OCI-LY1 (cell line): ENCODE data around the gene ZNF469.

Experiments used
- EZH2 ChIP-seq: fragments of 200-600 bp; sonication (generic), shearing (Covaris generic); IDR thresholded peaks from 2 replicates; pipeline ENCODE4 v1.8.0; 2017; ENCODE audit warnings: borderline replicate concordance, mixed run types, mild to moderate bottlenecking, antibody characterized with exemption, low read length, moderate library complexity, mixed read lengths
- TF ChIP-seq, protein P1 (sequence below): fragments of 200-600 bp; sonication (generic), shearing (Covaris generic); IDR thresholded peaks from 2 replicates; pipeline ENCODE4 v1.5.1; 2017; ENCODE audit warnings: mild to moderate bottlenecking, antibody characterized with exemption, low read length, moderate library complexity, mixed read lengths

DNA sequence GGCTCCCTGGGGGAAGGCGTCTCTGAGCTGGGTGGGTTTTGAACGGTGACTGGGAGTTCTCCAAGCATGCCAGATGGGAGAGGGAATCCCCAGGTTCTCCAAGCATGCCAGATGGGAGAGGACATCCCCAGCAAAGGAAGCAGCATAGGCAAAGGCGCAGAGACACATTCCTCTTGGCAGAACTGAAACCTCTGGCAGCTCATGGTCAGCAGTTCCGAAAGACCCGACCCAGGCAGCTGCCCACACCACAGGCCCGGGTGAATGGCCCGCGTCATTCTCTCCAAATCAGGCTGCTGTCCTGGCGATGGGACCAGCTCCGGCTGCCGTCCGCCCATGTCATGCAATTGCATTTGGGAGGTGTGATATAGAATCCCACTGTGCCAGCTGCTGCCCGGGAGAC, 8.0 kb downstream of the ZNF469 start:
- TF ChIP-seq, protein P1, sequence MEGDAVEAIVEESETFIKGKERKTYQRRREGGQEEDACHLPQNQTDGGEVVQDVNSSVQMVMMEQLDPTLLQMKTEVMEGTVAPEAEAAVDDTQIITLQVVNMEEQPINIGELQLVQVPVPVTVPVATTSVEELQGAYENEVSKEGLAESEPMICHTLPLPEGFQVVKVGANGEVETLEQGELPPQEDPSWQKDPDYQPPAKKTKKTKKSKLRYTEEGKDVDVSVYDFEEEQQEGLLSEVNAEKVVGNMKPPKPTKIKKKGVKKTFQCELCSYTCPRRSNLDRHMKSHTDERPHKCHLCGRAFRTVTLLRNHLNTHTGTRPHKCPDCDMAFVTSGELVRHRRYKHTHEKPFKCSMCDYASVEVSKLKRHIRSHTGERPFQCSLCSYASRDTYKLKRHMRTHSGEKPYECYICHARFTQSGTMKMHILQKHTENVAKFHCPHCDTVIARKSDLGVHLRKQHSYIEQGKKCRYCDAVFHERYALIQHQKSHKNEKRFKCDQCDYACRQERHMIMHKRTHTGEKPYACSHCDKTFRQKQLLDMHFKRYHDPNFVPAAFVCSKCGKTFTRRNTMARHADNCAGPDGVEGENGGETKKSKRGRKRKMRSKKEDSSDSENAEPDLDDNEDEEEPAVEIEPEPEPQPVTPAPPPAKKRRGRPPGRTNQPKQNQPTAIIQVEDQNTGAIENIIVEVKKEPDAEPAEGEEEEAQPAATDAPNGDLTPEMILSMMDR: no peak
- TF ChIP-seq EZH2: no peak
